ENCODE results near the gene PTPRT.

The PTPRT gene

GRCh38 chr20:42110301-42110700 lies 1079.4 kb downstream of the PTPRT start:
- Mint-ChIP-seq H3K36me3 (ENCODE audit: low read depth) (no peaks in the 10 kb centered on the region), H3K27ac (no peak overlapping the region), H3K4me3 (no peak overlapping the region), H3K27me3 (ENCODE audit: low read depth, poor library complexity) (peaks cover 6% of the 10 kb centered on the region), H3K4me1 (peaks cover 4% of the 10 kb centered on the region), H3K9me3 (no peaks in the 10 kb centered on the region)
- TF ChIP-seq CTCF (IDR thresholded peaks at IDR 0.05), result no peak
- no peak for DNase-seq

DNA sequence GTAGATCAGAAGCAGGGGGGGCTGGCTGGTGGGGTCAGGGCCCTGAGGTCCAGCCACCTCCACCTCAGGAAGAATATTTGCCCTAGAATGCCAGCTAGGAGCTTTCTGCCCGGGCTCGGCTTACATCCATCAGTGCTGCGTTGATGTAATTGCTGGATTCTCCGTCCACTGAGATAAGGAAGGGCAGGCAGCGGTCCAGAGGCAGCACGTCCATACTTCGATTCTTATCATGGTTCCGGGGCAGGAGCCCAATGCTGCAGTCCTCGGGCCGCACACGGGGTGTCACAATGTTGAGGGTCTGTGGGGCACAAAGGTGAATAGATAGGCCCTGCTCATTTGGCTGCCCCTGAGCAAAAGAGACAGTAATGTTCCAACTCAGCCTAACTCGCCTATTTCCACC lies 1087.7 kb downstream of the PTPRT start:
- no peaks in the 10 kb centered on the region for H3K9me3 Mint-ChIP-seq
- no peak overlapping the region for H3K27ac Mint-ChIP-seq
- peaks cover 7% of the 10 kb centered on the region for H3K27me3 Mint-ChIP-seq (ENCODE audit: low read depth, poor library complexity)
- no peak for DNase-seq
- H3K4me3 Mint-ChIP-seq, result no peak overlapping the region
- no peaks in the 10 kb centered on the region for H3K36me3 Mint-ChIP-seq (ENCODE audit: low read depth)
- H3K4me1 Mint-ChIP-seq, result peaks cover 1% of the 10 kb centered on the region
- no peak for TF ChIP-seq CTCF (IDR thresholded peaks at IDR 0.05)

DNA sequence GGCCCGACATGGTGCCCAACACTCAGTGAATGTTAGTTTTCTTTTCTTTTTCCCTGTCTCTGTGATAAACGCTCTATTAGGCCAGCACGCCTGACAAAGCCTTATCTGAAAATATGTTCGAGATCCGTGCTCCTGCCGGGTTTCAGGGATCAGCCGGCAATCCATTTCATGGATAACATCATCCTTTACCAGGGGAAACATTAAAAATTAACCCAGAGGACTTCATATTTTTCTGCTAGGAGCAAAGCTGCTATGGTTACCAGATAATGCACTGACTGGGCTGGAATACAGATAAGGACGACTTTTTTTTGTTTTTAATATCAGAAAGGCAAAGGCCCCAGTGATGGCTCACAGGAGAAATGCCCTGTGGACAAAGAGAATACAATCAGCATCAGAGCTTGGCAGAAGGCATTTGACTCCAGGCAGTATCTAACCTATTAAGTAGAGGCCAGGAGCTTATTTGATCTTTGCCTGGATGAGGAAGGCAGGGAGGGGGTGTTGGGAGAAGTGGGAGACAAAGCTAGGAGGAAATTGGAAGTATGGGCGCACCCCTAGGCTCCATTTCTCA lies 1089.5 kb downstream of the PTPRT start:
- no peaks in the 10 kb centered on the region for H3K36me3 Mint-ChIP-seq (ENCODE audit: low read depth)
- TF ChIP-seq CTCF (IDR thresholded peaks at IDR 0.05), result no peak
- no peaks in the 10 kb centered on the region for H3K4me1 Mint-ChIP-seq
- no peak overlapping the region for H3K27ac Mint-ChIP-seq
- no peak for DNase-seq
- H3K27me3 Mint-ChIP-seq (ENCODE audit: low read depth, poor library complexity), result peaks cover 8% of the 10 kb centered on the region
- H3K4me3 Mint-ChIP-seq, result no peak overlapping the region
- no peaks in the 10 kb centered on the region for H3K9me3 Mint-ChIP-seq

GRCh38 chr20:42099101-42099500 lies 1090.6 kb downstream of the PTPRT start:
- Mint-ChIP-seq H3K36me3 (ENCODE audit: low read depth) (no peaks in the 10 kb centered on the region), H3K9me3 (no peaks in the 10 kb centered on the region), H3K27ac (no peak overlapping the region), H3K4me1 (no peaks in the 10 kb centered on the region), H3K27me3 (ENCODE audit: low read depth, poor library complexity) (peaks cover 8% of the 10 kb centered on the region), H3K4me3 (no peak overlapping the region)
- DNase-seq, result no peak
- no peak for TF ChIP-seq CTCF (IDR thresholded peaks at IDR 0.05)

- no peak for TF ChIP-seq CTCF (IDR thresholded peaks at IDR 0.05)
- Mint-ChIP-seq H3K9me3 (no peaks in the 10 kb centered on the region), H3K4me1 (no peaks in the 10 kb centered on the region), H3K36me3 (ENCODE audit: low read depth) (no peaks in the 10 kb centered on the region), H3K4me3 (no peak overlapping the region), H3K27me3 (ENCODE audit: low read depth, poor library complexity) (peaks cover 8% of the 10 kb centered on the region), H3K27ac (no peak overlapping the region)
- DNase-seq, result no peak
Observed at GRCh38 chr20:42098418-42098817, 1091.3 kb downstream of the PTPRT start.

DNA sequence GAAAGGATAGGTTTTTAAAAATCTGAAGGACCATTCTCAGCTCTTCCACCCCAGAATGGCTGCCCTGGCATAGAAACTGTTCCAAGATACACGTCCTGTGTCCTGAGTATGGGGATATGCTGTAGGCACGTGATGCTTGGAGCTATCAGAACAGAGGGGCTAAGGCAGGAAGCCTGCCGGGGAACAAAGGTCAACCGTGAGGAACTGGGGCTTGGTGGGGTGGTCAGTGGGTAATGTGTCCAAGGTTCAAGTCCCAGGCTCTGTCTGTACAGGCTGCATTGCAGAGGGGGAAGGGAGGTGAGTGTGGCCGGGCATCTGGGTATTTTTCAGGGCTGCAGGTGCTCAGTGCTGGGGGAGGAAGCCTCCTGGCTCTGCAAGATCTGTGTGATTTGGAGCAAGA lies 1092.0 kb downstream of the PTPRT start:
- no peak for TF ChIP-seq CTCF (IDR thresholded peaks at IDR 0.05)
- H3K27me3 Mint-ChIP-seq (ENCODE audit: low read depth, poor library complexity), result peaks cover 8% of the 10 kb centered on the region
- H3K4me3 Mint-ChIP-seq, result no peak overlapping the region
- no peak for DNase-seq
- H3K4me1 Mint-ChIP-seq, result no peaks in the 10 kb centered on the region
- no peaks in the 10 kb centered on the region for H3K36me3 Mint-ChIP-seq (ENCODE audit: low read depth)
- no peaks in the 10 kb centered on the region for H3K9me3 Mint-ChIP-seq
- no peak overlapping the region for H3K27ac Mint-ChIP-seq

All from nephron progenitor cell (in vitro differentiated cells).